NCI-H1930 (cell line): ENCODE measurements around the gene PIWIL1.

Experiments used
- DNase-seq, 2 experiments: peaks; one replicate each; lab custom pipeline; 2025; lab: John Stamatoyannopoulos, UW

Gene PIWIL1

DNA sequence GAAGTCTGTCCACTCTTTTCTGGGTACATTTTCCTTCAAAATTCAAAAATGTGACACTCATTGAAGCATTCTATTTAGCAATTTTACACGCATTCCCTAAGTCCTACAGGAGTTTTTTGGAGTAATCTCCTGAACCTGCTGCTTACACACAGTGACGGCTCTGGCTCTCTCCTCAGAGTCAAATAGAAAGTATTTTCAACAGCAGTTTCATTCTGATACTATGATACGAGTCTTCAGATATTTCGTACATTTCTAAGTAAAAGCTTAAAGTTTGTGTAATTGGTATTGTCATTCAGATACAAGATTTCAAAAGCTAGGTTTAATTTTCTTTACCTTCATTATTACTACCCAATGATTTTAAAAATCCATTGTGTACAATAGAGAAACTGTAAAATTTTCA lies 36.4 kb downstream of the PIWIL1 start:
- no peak for DNase-seq

- DNase-seq, result no peak
These were observed 37.9 kb downstream of the PIWIL1 start for GRCh38 chr12:130375296-130376287.

- no peak for DNase-seq
These were observed 45.1 kb downstream of the PIWIL1 start for GRCh38 chr12:130382818-130383217.

DNA sequence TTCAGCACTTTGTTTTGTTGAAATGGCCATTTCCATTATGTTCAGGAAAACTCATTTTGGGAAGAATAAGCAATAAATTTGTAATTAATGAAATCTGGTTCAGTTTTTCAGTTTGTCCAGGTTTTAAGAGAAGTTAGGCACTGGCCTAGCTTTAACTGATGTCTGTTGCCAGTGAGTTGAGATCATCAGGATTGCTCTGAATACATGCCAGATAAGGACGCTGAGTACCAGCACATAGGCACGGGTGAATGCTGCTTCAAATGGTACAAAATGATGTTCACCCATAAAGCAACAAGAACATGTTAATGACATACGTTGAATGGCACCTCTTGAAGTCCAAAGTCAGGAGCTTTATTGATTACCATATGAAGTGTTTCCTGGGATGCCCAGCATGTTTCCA lies 46.5 kb downstream of the PIWIL1 start:
- DNase-seq, result no peak

DNA sequence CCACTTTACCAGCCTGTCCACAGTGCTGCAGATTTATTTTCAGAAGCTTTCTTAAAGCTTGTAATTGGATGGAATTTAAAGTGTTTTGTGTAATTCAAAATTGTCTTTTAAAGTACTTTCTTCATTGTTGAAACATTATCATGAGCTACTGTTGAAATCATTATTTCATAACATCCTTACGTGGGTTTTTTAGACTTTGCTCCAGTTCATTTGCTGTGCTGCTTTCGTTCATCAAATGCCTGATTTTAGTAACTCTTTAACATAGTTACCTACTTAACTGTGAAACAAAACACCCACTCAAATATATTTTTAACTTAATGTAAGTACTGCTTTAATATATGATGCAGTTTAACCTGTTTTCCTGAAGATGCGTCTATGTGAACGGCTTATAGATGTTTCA lies 47.5 kb downstream of the PIWIL1 start:
- DNase-seq, result no peak

- no peak for DNase-seq
These were observed 53.5 kb downstream of the PIWIL1 start for GRCh38 chr12:130391186-130391585.

DNA sequence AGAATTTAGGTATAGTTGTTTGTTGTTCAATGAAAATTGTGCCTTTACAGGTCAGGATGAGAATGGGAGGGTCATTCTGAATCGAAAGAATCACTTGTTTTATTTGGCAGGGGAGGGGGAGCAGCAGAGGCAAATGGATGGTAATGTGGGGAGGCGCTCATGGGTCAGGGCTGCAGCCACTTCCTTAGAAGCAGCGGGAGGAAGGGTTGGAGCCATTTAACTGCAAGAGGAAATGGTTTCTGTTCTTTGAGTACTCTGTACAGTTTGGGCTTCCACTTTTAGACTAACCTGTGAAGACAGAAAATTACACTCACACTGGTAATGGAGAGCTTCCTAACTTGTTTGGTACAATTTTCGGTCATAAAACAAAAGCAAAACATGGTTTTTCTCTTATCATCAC lies 57.2 kb downstream of the PIWIL1 start:
- DNase-seq, result no peak

- DNase-seq, result no peak
These were observed 59.0 kb downstream of the PIWIL1 start for GRCh38 chr12:130396667-130397066.

GRCh38 chr12:130398100-130398848 lies 60.6 kb downstream of the PIWIL1 start:
- DNase-seq, result no peak

- no peak for DNase-seq
These were observed 64.0 kb downstream of the PIWIL1 start for GRCh38 chr12:130401703-130402102.

GRCh38 chr12:130405332-130405731 lies 67.6 kb downstream of the PIWIL1 start:
- no peak for DNase-seq

- DNase-seq, result no peak
These were observed 74.7 kb downstream of the PIWIL1 start for GRCh38 chr12:130412384-130412783.

GRCh38 chr12:130413909-130414308 lies 76.2 kb downstream of the PIWIL1 start:
- DNase-seq, result no peak

GRCh38 chr12:130414381-130414780 lies 76.7 kb downstream of the PIWIL1 start:
- no peak for DNase-seq

DNA sequence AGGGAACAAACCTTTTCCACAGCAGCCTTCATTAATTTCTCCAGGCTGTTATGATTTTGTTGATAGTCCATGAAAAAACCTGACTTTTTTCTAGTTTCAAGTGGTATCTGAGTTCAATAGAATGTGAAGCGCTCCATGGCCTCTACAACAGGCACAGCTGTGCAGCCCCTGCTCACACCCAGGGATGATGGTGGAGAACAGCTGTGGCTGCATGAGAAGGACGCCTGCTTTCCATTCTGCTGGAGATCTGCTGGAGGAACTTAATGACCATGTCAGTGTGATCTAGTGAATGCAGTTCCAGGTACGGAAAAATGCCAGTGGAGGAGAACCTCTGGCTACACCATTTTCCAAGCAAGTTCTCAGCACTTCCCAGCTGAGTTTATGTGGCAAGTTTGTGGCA lies 80.6 kb downstream of the PIWIL1 start:
- no peak for DNase-seq

GRCh38 chr12:130419116-130419515 lies 81.4 kb downstream of the PIWIL1 start:
- no peak for DNase-seq

GRCh38 chr12:130420071-130420470 lies 82.4 kb downstream of the PIWIL1 start:
- DNase-seq, result no peak

DNA sequence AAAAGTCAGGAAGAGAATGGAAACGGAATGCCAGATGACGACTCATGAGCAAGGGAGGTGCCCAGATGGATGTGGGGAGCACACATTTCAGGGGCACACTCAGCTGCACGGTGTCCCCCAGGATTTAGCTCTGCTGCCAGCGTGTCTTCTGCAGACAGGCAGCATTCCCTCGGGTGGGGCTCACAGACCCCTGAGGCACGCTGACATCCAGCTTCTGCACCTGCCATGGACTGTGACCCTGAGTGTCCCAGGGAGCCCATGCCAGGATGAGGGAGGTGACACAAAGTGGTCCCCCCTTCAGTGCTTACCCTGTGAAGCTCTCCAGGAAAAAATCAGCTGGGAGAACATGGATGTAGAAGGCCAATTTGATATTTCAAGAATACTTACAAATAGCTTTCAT lies 84.2 kb downstream of the PIWIL1 start:
- no peak for DNase-seq
